CD14-positive monocyte (primary cell): Measurements from ENCODE around the gene CEBPZOS. TPM values are rescaled to one million over a fixed set of nuclear protein-coding genes. Genes with fewer than 3 reads are reported as not detected.

ENCODE experiments used
- DNase-seq, 3 donors: peaks; one replicate each; pipeline ENCODE4 v3.0.0-alpha.2; 2011 to 2022
- H2AFZ ChIP-seq: 2 replicates; pipeline ENCODE4 v1.6.0; 2012; ENCODE audit warnings: mild to moderate bottlenecking, low read depth, low read length, inconsistent platforms; ENCODE audit not compliant: insufficient read depth, poor library complexity, severe bottlenecking
- H3K27ac ChIP-seq, 2 donors: 1 replicate in 1 of 2; 2 replicates in 1 of 2; pipeline ENCODE4 v1.5.1; 2012 to 2013; ENCODE audit warnings: low read length in 2 of 2, control low read depth in 1 of 2, inconsistent platforms in 1 of 2, low read depth in 1 of 2, mild to moderate bottlenecking in 1 of 2
- H3K27me3 ChIP-seq, 2 donors: one replicate each; pipeline versions ENCODE4 v1.6.0 to v1.6.1; 2011 to 2013; ENCODE audit warnings: low read length in 2 of 2; ENCODE audit not compliant: control insufficient read depth in 2 of 2, insufficient read depth in 2 of 2
- H3K36me3 ChIP-seq, 2 donors: replicated peaks in 1 of 2; 1 replicate in 1 of 2; 2 replicates in 1 of 2; pipeline versions ENCODE4 v1.5.1 to v1.6.1; 2012 to 2013; ENCODE audit warnings: low read length in 2 of 2, control low read depth in 1 of 2, inconsistent platforms in 1 of 2, mild to moderate bottlenecking in 1 of 2; ENCODE audit not compliant: insufficient read depth in 2 of 2, control insufficient read depth in 1 of 2
- H3K4me1 ChIP-seq, 2 donors: 1 replicate in 1 of 2; 2 replicates in 1 of 2; pipeline versions ENCODE4 v1.5.1 to v1.6.1; 2012 to 2013; ENCODE audit warnings: low read length in 2 of 2, control low read depth in 1 of 2, inconsistent platforms in 1 of 2, mild to moderate bottlenecking in 1 of 2, moderate library complexity in 1 of 2; ENCODE audit not compliant: insufficient read depth in 2 of 2, control insufficient read depth in 1 of 2
- H3K4me2 ChIP-seq: replicated peaks from 2 replicates; pipeline ENCODE3; 2012; ENCODE audit warnings: low read length, moderate library complexity, mild to moderate bottlenecking; ENCODE audit not compliant: poor library complexity, severe bottlenecking; ENCODE audit errors: extremely low read depth
- H3K4me3 ChIP-seq, 3 experiments: fragments of 200-600 bp in 1 of 3; sonication (generic) in 1 of 3; replicated peaks in 1 of 3; 1 replicate in 2 of 3; 2 replicates in 1 of 3; pipeline ENCODE4 v1.5.1; 2011 to 2013; ENCODE audit warnings: low read length in 3 of 3, mild to moderate bottlenecking in 3 of 3, control low read depth in 2 of 3, low read depth in 2 of 3, inconsistent platforms in 1 of 3, moderate library complexity in 1 of 3
- H3K79me2 ChIP-seq: 2 replicates; pipeline ENCODE4 v1.6.0; 2012; ENCODE audit warnings: mild to moderate bottlenecking, control low read depth, inconsistent platforms, low read length, moderate library complexity; ENCODE audit not compliant: insufficient read depth
- H3K9ac ChIP-seq: 2 replicates; pipeline ENCODE4 v1.6.0; 2017; ENCODE audit warnings: low read length, mild to moderate bottlenecking; ENCODE audit not compliant: insufficient read depth, poor library complexity, severe bottlenecking
- H3K9me3 ChIP-seq, 2 donors: replicated peaks in 1 of 2; 1 replicate in 1 of 2; 2 replicates in 1 of 2; pipeline versions ENCODE4 v1.5.1 to v1.6.1; 2012 to 2013; ENCODE audit warnings: low read length in 2 of 2, control low read depth in 1 of 2; ENCODE audit not compliant: control insufficient read depth in 1 of 2, insufficient read depth in 1 of 2
- H4K20me1 ChIP-seq: 2 replicates; pipeline ENCODE4 v1.6.0; 2012; ENCODE audit warnings: mild to moderate bottlenecking, low read length, control low read depth, moderate library complexity; ENCODE audit not compliant: insufficient read depth
- H3K27ac Mint-ChIP-seq, 7 donors: one replicate each; pipeline ENCODE4 v1.8.0; 2020; ENCODE audit warnings: mild to moderate bottlenecking in 7 of 7, mixed read lengths in 7 of 7, moderate library complexity in 6 of 7, inconsistent platforms in 2 of 7
- H3K27me3 Mint-ChIP-seq, 3 donors: one replicate each; pipeline ENCODE4 v1.8.0; 2021 to 2022; ENCODE audit warnings: low read depth in 3 of 3, mild to moderate bottlenecking in 3 of 3, mixed read lengths in 3 of 3, moderate library complexity in 3 of 3, inconsistent platforms in 1 of 3
- H3K36me3 Mint-ChIP-seq, 2 donors: one replicate each; pipeline ENCODE4 v1.8.0; 2020; ENCODE audit warnings: mixed read lengths in 2 of 2, inconsistent platforms in 1 of 2, mild to moderate bottlenecking in 1 of 2
- H3K4me1 Mint-ChIP-seq: one replicate; pipeline ENCODE4 v1.8.0; 2020; ENCODE audit warnings: mild to moderate bottlenecking, mixed read lengths
- H3K4me3 Mint-ChIP-seq, 2 donors: one replicate each; pipeline ENCODE4 v1.8.0; 2020; ENCODE audit warnings: mild to moderate bottlenecking in 2 of 2, mixed read lengths in 2 of 2, moderate library complexity in 1 of 2
- H3K9me3 Mint-ChIP-seq, 7 donors: one replicate each; pipeline ENCODE4 v1.8.0; 2020 to 2022; ENCODE audit warnings: mixed read lengths in 7 of 7, mild to moderate bottlenecking in 6 of 7, moderate library complexity in 6 of 7, inconsistent platforms in 2 of 7
- WGBS: methylation state at CpG from one replicate; pipeline ENCODE4 v1.1.5; 2013; ENCODE audit warnings: missing lambda C conversion rate; ENCODE audit not compliant: insufficient coverage; 5-methylcytosine and 5-hydroxymethylcytosine counted together
- intact Hi-C, 2 donors: fragments of 100-400 bp; cut with micrococcal nuclease; formaldehyde crosslinking; loops; one replicate each; pipeline versions ENCODE4 v1.15.0 to v1.15.1; 2023
- polyA plus RNA-seq, 3 donors: library from polyadenylated mRNA; depleted of rRNA in 1 of 3; unstranded in 2 of 3; stranded (reverse) in 1 of 3; fragments of 300-500 nt in 2 of 3; fragments of >200 nt in 1 of 3; fragmentation: Illumina TruSeq in 2 of 3; gene quantifications; 1 replicate in 2 of 3; 2 replicates in 1 of 3; pipeline ENCODE4 v1.2.3, GENCODE V29; 2012 to 2021
- TF ChIP-seq, protein P1 (sequence below): fragments of 200-600 bp; IDR thresholded peaks from one replicate; pipeline ENCODE4 v1.8.0; 2022; ENCODE audit warnings: antibody characterized with exemption, mild to moderate bottlenecking

CEBPZOS gene
- polyA plus RNA-seq, 3 donors, result 12.6 to 19.3 (median 18.2) TPM

DNA sequence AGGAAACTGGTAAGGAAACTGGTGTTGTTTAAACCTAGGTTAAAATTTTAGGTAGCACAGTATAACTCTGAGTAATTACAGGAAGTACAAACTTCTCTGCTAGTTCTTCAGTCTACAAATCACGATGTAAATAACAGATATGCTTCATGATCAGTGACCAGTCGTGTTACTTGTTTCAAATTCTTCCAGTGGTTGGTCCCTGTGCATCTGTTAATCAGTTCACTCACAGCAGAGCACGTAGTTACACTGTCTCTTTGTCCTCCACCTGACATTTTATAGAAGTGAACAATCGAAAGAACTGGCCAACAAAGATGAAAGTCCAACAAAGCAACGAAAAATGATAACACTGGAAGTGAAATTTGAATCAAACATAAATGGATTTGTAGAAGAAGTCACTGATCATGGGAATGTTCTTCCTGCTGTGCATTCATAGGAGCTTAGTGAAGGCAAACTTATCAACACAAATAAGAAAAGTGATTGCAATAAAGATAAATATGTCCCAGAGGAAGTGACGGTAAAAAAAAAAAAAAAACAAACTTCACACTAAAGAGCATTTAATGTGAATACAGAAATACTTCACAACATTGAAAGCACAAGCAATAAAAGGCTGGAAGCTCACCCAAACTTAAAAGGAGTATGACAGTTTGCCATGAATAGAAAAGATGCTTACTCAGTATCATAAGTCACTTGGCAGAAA, 46.5 kb upstream of the CEBPZOS start:
- Histone ChIP-seq H3K79me2 (peaks cover 56% of the 10 kb centered on the region), H3K36me3 (peaks cover 35 to 62% of the 10 kb centered on the region in 2 donors), H2AFZ (no peak overlapping the region), H3K4me3 (no peak overlapping the region), H3K9me3 (no peaks in the 10 kb centered on the region), H3K27me3 (no peaks in the 10 kb centered on the region), H3K4me2 (no peak overlapping the region), H3K9ac (no peak overlapping the region), H3K27ac (peak overlapping the region in 1 of 2 donors; percentile 51), H4K20me1 (peaks cover 57% of the 10 kb centered on the region), H3K4me1 (peaks cover 0 to 5% of the 10 kb centered on the region in 2 donors)
- H3K36me3 Mint-ChIP-seq, result peaks cover 47 to 75% of the 10 kb centered on the region in 2 donors
- H3K27ac Mint-ChIP-seq, result no peak overlapping the region
- H3K27me3 Mint-ChIP-seq, result peaks cover 0 to 2% (median 0%) of the 10 kb centered on the region in 3 donors
- H3K9me3 Mint-ChIP-seq, result peaks cover 0 to 6% (median 0%) of the 10 kb centered on the region in 7 donors
- DNase-seq, result no peak
- intact Hi-C loops, result no loop called here
- H3K4me1 Mint-ChIP-seq, result peaks cover 15% of the 10 kb centered on the region
- TF ChIP-seq, protein P1, sequence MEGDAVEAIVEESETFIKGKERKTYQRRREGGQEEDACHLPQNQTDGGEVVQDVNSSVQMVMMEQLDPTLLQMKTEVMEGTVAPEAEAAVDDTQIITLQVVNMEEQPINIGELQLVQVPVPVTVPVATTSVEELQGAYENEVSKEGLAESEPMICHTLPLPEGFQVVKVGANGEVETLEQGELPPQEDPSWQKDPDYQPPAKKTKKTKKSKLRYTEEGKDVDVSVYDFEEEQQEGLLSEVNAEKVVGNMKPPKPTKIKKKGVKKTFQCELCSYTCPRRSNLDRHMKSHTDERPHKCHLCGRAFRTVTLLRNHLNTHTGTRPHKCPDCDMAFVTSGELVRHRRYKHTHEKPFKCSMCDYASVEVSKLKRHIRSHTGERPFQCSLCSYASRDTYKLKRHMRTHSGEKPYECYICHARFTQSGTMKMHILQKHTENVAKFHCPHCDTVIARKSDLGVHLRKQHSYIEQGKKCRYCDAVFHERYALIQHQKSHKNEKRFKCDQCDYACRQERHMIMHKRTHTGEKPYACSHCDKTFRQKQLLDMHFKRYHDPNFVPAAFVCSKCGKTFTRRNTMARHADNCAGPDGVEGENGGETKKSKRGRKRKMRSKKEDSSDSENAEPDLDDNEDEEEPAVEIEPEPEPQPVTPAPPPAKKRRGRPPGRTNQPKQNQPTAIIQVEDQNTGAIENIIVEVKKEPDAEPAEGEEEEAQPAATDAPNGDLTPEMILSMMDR, result no peak
- H3K4me3 Mint-ChIP-seq, result no peak overlapping the region
- 71% methylated on average over 1 of the region's 6 CpGs for WGBS

DNA sequence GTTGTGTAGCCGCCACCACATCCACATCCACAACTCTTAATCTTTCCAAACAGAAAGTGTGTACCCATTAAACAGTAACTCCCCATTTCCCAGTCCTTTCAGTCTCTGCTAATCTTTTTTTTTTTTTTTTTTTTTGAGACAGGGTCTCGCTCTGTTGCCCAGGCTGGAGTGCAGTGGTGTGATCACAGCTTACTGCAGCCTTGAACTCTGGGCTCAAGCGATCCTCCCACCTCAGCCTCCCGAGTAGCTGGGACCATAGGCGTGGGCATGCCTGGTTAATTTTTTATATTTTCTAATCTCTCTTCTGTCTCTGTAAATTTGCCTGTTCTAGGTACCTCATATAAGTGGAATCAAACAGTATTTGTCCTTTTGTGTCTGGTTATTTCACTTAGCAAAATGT, 43.1 kb upstream of the CEBPZOS start:
- Mint-ChIP-seq H3K27ac (no peak overlapping the region), H3K9me3 (peaks cover 0 to 6% (median 0%) of the 10 kb centered on the region in 7 donors), H3K4me3 (no peak overlapping the region), H3K36me3 (peaks cover 29 to 44% of the 10 kb centered on the region in 2 donors), H3K27me3 (peaks cover 0 to 2% (median 0%) of the 10 kb centered on the region in 3 donors), H3K4me1 (peaks cover 35% of the 10 kb centered on the region)
- peaks cover 8 to 30% of the 10 kb centered on the region in 2 donors for H3K36me3 ChIP-seq
- no peak for DNase-seq
- H3K27ac ChIP-seq, result no peak overlapping the region
- H3K4me3 ChIP-seq, result no peak overlapping the region
- no CpG with 5 or more reads among the region's 5 CpGs for WGBS
- peaks cover 63% of the 10 kb centered on the region for H4K20me1 ChIP-seq
- no peaks in the 10 kb centered on the region for H3K27me3 ChIP-seq
- H3K9ac ChIP-seq, result no peak overlapping the region
- TF ChIP-seq, protein P1, result no peak
- intact Hi-C loops, result no loop called here
- peaks cover 83% of the 10 kb centered on the region for H3K79me2 ChIP-seq
- peaks cover 21 to 26% of the 10 kb centered on the region in 2 donors for H3K4me1 ChIP-seq
- no peak overlapping the region for H2AFZ ChIP-seq
- no peaks in the 10 kb centered on the region for H3K9me3 ChIP-seq
- no peak overlapping the region for H3K4me2 ChIP-seq
